Measurements from ENCODE around the gene TRAPPC2.
"Not testable (repeated sequence)": the region's sequence is repeated elsewhere in the genome, so short reads cannot be mapped to it uniquely, and the experiment has no call there.

Gene TRAPPC2

DNA sequence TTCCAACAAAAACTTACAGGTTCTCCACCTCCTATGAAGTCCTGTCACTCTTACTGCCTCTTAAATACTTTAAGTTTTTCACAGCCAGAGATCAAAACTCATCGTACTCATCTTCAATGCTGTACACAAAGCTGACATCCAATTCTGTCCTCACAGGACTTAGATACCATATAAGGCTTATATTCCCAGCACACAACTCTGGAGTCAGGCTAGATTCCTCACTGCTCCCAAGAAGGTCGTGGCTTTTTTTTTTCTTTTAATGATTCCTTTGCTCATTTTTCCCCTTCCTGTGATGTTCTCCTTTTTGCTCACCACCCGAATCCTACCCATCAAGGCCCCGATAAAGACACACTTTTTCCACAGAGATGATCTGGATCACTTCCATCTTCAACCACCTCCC, 914 bp downstream of the TRAPPC2 start:
- no peak for DNase-seq (ENCODE audit: low read depth)
- peak overlapping the region; percentile 92 for H3K4me3 ChIP-seq (ENCODE audit: control insufficient read depth, low read depth, low read length)
- TF ChIP-seq, protein P1, sequence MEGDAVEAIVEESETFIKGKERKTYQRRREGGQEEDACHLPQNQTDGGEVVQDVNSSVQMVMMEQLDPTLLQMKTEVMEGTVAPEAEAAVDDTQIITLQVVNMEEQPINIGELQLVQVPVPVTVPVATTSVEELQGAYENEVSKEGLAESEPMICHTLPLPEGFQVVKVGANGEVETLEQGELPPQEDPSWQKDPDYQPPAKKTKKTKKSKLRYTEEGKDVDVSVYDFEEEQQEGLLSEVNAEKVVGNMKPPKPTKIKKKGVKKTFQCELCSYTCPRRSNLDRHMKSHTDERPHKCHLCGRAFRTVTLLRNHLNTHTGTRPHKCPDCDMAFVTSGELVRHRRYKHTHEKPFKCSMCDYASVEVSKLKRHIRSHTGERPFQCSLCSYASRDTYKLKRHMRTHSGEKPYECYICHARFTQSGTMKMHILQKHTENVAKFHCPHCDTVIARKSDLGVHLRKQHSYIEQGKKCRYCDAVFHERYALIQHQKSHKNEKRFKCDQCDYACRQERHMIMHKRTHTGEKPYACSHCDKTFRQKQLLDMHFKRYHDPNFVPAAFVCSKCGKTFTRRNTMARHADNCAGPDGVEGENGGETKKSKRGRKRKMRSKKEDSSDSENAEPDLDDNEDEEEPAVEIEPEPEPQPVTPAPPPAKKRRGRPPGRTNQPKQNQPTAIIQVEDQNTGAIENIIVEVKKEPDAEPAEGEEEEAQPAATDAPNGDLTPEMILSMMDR (IDR thresholded peaks at IDR 0.05; ENCODE audit: control insufficient read depth, insufficient read depth, low read depth, low read length, missing control alignments): no peak

DNA sequence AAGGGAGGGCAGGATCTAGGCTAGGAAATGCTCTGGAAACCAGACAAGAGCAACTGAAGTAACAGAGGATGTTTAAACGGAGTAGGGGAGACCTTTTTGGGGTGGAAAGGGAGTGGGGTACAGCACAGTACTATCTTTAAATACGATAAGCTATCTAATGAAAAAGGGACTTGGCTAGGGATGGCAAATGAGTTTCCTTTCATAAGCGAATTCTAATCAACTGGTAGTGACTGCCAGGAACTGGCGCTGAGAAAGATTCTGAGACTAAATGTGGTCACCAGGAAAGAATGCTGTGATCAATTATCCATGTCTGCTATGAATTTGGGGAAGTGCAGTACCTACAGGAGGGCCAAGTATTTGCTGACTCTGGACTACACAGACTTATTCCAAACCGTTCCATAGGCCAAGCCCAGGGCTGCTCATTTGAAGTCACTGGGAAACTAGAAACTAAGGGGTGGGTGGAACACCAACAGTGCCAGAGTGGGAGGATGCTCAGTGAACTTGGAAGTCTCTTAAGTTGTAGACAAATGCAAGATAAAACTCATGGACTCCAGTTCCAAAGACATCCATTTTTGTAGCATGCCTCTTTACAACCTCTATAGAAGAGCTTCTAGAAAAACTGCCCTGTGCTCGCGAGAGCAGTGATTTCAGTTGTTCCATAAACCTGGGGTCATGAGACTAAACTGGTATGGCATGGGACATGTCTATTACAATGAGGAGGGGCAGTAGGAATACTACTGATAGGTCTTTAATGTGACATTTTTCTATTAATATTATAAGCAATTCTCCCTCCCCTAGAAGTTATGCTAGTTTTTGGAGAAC, 2.0 kb downstream of the TRAPPC2 start:
- no peak for DNase-seq (ENCODE audit: low read depth)
- H3K4me3 ChIP-seq (ENCODE audit: control insufficient read depth, low read depth, low read length): no peak overlapping the region
- TF ChIP-seq, protein P1 (IDR thresholded peaks at IDR 0.05; ENCODE audit: control insufficient read depth, insufficient read depth, low read depth, low read length, missing control alignments): no peak

DNA sequence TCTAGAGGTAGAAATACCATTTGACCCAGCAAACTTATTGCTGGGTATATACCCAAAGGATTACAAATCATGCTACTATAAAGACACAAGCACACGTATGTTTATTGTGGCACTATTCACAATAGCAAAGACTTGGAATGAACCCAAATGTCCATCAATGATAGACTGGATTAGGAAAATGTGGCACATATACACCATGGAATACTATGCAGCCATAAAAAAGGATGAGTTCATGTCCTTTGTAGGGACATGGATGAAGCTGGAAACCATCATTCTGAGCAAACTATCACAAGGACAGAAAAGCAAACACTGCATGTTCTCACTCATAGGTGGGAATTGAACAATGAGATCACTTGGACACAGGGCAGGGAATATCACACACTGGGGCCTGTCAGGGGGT, 3.9 kb downstream of the TRAPPC2 start:
- not testable (repeated sequence) for DNase-seq (ENCODE audit: low read depth); H3K4me3 ChIP-seq (ENCODE audit: control insufficient read depth, low read depth, low read length)

DNA sequence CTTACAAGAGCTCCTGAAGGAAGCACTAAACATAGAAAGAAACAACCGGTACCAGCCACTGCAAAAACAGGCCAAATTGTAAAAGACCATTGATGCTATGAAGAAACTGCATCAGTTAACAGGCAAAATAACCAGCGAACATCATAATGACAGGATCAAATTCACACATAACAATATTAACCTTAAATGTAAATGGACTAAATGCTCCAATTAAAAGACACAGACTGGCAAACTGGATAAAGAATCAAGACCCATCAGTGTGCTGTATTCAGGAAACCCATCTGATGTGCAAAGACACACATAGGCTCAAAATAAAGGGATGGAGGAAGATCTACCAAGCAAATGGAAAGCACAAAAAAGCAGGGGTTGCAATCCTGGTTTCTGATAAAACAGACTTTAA, 7.8 kb downstream of the TRAPPC2 start:
- H3K4me3 ChIP-seq (ENCODE audit: control insufficient read depth, low read depth, low read length); DNase-seq (ENCODE audit: low read depth): not testable (repeated sequence)

DNA sequence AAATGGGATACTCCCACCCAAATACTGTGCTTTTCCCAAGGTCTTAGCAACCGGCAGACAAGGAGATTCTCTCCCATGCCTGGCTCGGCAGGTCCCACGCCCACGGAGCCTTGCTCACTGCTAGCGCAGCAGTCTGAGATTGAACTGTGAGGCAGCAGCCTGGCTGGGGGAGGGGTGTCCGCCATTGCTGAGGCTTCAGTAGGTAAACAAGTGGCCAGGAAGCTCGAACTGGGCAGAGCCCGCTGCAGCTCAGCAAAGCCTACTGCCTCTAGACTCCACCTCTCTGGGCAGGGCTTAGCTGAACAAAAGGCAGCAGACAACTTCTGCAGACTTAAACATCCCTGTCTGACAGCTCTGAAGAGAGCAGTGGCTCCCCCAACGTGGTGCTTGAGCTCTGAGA, 9.5 kb downstream of the TRAPPC2 start:
- not testable (repeated sequence) for H3K4me3 ChIP-seq (ENCODE audit: control insufficient read depth, low read depth, low read length); DNase-seq (ENCODE audit: low read depth)

DNA sequence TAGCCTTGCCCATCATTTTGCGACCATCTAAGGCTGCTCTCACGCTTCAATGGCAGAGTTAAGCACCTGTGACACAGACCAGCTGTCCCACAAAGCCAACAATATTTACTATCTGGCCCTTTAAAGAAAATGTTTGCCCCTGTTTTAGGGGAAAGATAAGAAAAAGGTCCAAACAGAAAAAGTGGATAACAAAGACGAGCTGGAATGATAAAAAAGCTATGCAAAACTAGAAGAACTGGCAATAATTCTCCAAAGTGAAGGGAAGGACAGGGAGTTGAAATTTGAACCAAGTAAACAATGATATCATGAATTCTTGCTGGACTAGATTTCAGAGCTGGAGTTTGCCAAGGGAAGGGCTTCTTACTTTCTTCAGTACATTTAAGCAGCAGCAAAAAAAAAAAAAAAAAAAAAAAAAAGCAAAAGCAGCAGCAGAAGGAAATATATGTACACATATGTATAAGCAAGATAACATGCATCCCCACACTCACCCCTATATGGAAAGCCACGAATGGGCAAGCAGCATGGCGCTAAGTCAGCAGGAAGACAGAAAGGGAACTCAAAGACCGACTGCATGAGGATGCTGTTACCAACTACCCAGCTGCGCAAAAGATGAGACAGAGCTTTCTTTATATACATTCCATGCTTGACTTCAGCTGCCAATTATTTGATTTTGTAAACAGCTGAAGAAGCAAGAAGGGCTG, 12.5 kb downstream of the TRAPPC2 start:
- H3K4me3 ChIP-seq (ENCODE audit: control insufficient read depth, low read depth, low read length): no peak overlapping the region
- TF ChIP-seq, protein P1 (IDR thresholded peaks at IDR 0.05; ENCODE audit: control insufficient read depth, insufficient read depth, low read depth, low read length, missing control alignments): no peak
- peak; percentile 42 for DNase-seq (ENCODE audit: low read depth)

DNA sequence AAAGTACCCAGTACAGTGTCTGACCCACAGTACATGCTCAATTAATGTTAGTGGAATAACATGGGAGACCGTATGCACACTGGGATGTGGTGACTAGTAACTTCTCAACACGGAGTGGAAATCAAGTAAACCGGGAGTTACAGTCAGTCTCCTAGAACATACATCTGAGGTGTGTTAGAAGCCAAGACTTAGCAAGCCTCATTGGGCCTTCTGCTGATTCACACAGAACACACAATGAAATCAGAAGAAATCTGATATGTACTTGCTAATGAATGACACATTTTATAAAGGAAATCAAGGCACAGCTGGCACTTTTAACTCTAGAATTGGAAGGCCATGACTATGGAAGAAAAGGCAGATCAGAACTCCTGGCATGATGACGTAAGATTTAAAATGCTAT, 13.0 kb downstream of the TRAPPC2 start:
- DNase-seq (ENCODE audit: low read depth): no peak
- H3K4me3 ChIP-seq (ENCODE audit: control insufficient read depth, low read depth, low read length): no peak overlapping the region
- TF ChIP-seq, protein P1 (IDR thresholded peaks at IDR 0.05; ENCODE audit: control insufficient read depth, insufficient read depth, low read depth, low read length, missing control alignments): no peak

DNA sequence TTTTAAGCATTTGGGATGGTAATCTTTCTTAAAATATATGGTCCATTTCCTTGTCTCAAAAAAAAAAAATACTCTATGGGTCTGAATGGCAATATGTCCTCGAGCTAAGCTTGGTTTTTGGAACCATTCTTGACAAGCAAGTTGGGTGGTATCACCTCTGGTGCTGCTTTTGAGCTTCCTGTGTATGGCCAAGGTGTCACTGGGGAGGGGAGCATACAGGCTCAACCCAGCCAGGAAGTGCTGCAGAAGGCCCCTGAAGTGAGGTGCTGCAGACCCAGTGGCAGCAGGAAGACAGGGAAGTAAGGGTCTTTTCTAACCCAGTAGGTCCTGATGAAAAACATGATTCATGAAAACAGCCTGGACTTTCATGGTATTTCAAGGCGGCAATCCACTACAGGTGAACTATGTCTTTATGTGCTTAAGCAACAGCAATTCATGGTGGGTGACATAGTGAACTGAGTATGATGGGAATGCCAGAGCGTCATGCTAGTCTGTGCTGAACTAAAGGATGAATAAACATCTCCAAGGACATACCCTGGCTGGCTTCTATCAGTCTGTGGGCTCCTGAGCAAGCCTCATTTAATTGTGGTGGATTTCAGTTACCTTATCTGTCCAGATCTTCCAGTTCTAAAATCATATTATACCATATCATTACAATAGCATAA, 15.1 kb downstream of the TRAPPC2 start:
- H3K4me3 ChIP-seq (ENCODE audit: control insufficient read depth, low read depth, low read length): no peak overlapping the region
- TF ChIP-seq, protein P1 (IDR thresholded peaks at IDR 0.05; ENCODE audit: control insufficient read depth, insufficient read depth, low read depth, low read length, missing control alignments): no peak
- no peak for DNase-seq (ENCODE audit: low read depth)
